Fibroblast of lung (primary cell): ENCODE data around the gene TRIM14.

Experiments used
- EZH2 ChIP-seq: IDR thresholded peaks from 2 replicates; pipeline ENCODE4 v1.5.1; 2012; ENCODE audit warnings: low read length, control low read depth, mild to moderate bottlenecking; ENCODE audit errors: missing control alignments
- TF ChIP-seq, protein P1 (sequence below), 2 donors: IDR thresholded peaks in 1 of 2; conservative IDR thresholded peaks in 1 of 2; 1 replicate in 1 of 2; 2 replicates in 1 of 2; pipeline ENCODE4 v1.5.1; 2011 to 2012; ENCODE audit warnings: low read length in 2 of 2, control low read depth in 1 of 2, inconsistent platforms in 1 of 2, low read depth in 1 of 2, mild to moderate bottlenecking in 1 of 2

DNA sequence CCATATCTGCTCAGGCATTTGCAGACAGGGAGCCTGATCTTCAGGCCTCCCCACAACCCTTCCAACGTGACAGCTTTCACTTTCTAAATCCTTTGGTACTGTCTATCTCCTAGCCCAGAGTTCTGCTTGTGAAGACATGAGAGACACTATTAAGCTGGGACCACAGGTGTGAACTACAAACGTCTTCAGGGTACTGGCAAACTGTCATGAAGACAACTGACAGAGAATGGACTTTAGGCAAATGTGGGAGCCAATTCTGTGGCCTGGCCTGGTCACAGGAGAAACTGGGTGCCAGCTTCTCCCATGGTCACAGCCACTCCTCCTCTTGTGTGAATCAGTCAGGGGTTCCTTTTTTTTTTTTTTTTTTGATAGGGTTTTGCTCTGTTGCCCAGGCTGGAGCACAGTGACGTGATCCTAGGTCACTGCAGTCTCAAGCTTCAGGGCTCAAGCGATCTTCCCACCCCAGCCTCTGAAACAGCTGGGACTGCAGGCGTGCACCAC lies 10.4 kb downstream of the TRIM14 start:
- TF ChIP-seq, protein P1, sequence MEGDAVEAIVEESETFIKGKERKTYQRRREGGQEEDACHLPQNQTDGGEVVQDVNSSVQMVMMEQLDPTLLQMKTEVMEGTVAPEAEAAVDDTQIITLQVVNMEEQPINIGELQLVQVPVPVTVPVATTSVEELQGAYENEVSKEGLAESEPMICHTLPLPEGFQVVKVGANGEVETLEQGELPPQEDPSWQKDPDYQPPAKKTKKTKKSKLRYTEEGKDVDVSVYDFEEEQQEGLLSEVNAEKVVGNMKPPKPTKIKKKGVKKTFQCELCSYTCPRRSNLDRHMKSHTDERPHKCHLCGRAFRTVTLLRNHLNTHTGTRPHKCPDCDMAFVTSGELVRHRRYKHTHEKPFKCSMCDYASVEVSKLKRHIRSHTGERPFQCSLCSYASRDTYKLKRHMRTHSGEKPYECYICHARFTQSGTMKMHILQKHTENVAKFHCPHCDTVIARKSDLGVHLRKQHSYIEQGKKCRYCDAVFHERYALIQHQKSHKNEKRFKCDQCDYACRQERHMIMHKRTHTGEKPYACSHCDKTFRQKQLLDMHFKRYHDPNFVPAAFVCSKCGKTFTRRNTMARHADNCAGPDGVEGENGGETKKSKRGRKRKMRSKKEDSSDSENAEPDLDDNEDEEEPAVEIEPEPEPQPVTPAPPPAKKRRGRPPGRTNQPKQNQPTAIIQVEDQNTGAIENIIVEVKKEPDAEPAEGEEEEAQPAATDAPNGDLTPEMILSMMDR (conservative IDR thresholded peaks at IDR 0.05 in 1 of 2, IDR thresholded peaks at IDR 0.05 in 1 of 2; ENCODE audit: low read depth in 1 of 2, low read length in 2 of 2): no peak
- no peak for TF ChIP-seq EZH2
